Sigmoid colon (tissue), 7 donors: ENCODE data around the gene LPAR3. TPM values are rescaled to one million over a fixed set of nuclear protein-coding genes. Genes with fewer than 3 reads are reported as not detected.

Experiments
- DNase-seq: peaks from one replicate; pipeline ENCODE4 v3.0.0-alpha.2; 2019
- H3K27ac ChIP-seq, 4 donors: fragments of 200-600 bp; sonication (generic); one replicate each; pipeline ENCODE4 v1.5.1; 2016 to 2019; ENCODE audit warnings: mild to moderate bottlenecking in 1 of 4
- H3K27me3 ChIP-seq, 3 donors: fragments of 200-600 bp; sonication (generic); one replicate each; pipeline ENCODE4 v1.5.1; 2019; ENCODE audit warnings: mild to moderate bottlenecking in 1 of 3
- H3K36me3 ChIP-seq, 4 donors: fragments of 200-600 bp; sonication (generic); one replicate each; pipeline ENCODE4 v1.5.1; 2016 to 2019
- H3K4me1 ChIP-seq, 4 donors: fragments of 200-600 bp; sonication (generic); one replicate each; pipeline ENCODE4 v1.5.1; 2017 to 2019
- H3K4me3 ChIP-seq, 4 donors: fragments of 200-600 bp; sonication (generic); one replicate each; pipeline ENCODE4 v1.5.1; 2017 to 2019; ENCODE audit warnings: mild to moderate bottlenecking in 2 of 4, moderate library complexity in 1 of 4
- H3K9me3 ChIP-seq, 4 donors: fragments of 200-600 bp in 3 of 4; sonication (generic) in 3 of 4; one replicate each; pipeline versions ENCODE4 v1.5.1 to v1.6.1; 2013 to 2019
- EP300 ChIP-seq, 4 donors: sonication (generic); formaldehyde crosslinking; IDR thresholded peaks; one replicate each; pipeline ENCODE4 v1.6.1; 2017; ENCODE audit warnings: antibody characterized with exemption in 4 of 4
- POLR2A ChIP-seq, 2 donors: fragments of 450-650 bp; IDR thresholded peaks; one replicate each; pipeline ENCODE4 v1.6.1; 2016; ENCODE audit warnings: antibody characterized with exemption in 2 of 2, mild to moderate bottlenecking in 2 of 2, moderate library complexity in 2 of 2
- POLR2AphosphoS5 ChIP-seq, 4 donors: sonication (generic); formaldehyde crosslinking; IDR thresholded peaks; one replicate each; pipeline ENCODE4 v1.6.1; 2017; ENCODE audit warnings: antibody characterized with exemption in 4 of 4
- WGBS, 2 donors: extraction: QIAGEN DNeasy Blood & Tissue Kit; methylation state at CpG; one replicate each; pipeline ENCODE4 v1.1.7; 2013; 5-methylcytosine and 5-hydroxymethylcytosine counted together
- intact Hi-C: fragments of 100-400 bp; cut with DNase I; formaldehyde crosslinking; loops from one replicate; pipeline ENCODE4 v1.15.1; 2023
- polyA plus RNA-seq, 3 donors: library from polyadenylated mRNA; stranded (reverse); fragments of 200-250 nt; gene quantifications; one replicate each; pipeline ENCODE4 v1.2.3, GENCODE V29; 2013
- total RNA-seq, 4 donors: library from RNA; depleted of rRNA; stranded (reverse); fragments of >200 nt; gene quantifications; one replicate each; pipeline ENCODE4 v1.1.0, GENCODE V29; 2016
- TF ChIP-seq, protein P1 (sequence below), 4 experiments: fragments of 450-650 bp in 3 of 4; fragments of 200-600 bp in 1 of 4; IDR thresholded peaks; one replicate each; pipeline ENCODE4 v1.5.1; 2016 to 2019; ENCODE audit warnings: antibody characterized with exemption in 4 of 4, mild to moderate bottlenecking in 3 of 4, moderate library complexity in 2 of 4
- donor health status: healthy with polysubstance abuse.
- donor health status: Bipolar disorder and iron deficiency.
- donor health status: healthy.

The LPAR3 gene
- total and polyA plus RNA-seq, 7 donors: 0.23 to 1.4 (median 0.60) TPM; not detected in 4

DNA sequence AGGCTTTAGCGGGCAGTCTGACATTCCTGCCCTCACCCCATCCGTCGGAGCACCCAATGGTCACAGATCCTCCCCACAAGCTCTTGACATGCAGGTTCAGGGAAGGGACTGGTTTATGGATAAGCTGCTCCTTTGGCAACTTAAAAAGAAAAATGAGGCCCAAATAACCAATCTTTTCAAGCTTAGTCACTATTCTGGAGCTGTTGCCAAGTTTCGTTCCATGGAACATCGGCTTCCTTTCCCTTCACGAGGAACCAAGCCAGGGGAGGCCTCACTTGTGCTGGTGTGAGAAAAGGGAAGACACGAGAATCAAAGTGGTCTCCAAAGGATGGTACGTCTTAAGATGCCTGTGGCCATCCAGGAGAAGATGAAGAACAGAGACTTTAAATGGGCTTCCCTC is 46.1 kb upstream of the LPAR3 start:
- intact Hi-C loops: loop anchor here (5.0 to 10.0 kb wide), 2 partner anchors 167 to 274 kb away; no protein-coding TSS in a partner anchor
- no peak overlapping the region for H3K4me3 ChIP-seq
- H3K36me3 ChIP-seq: no peaks in the 10 kb centered on the region
- no peaks in the 10 kb centered on the region for H3K27me3 ChIP-seq
- WGBS, 2 donors: 87 to 90% methylated on average over 8 of the region's 8 CpGs
- H3K4me1 ChIP-seq: peaks cover 0 to 3% (median 0%) of the 10 kb centered on the region in 4 donors
- DNase-seq: no peak
- no peak for TF ChIP-seq POLR2A (IDR thresholded peaks at IDR 0.05)
- TF ChIP-seq POLR2AphosphoS5 (IDR thresholded peaks at IDR 0.05): no peak
- TF ChIP-seq EP300 (IDR thresholded peaks at IDR 0.05): no peak
- TF ChIP-seq, protein P1, sequence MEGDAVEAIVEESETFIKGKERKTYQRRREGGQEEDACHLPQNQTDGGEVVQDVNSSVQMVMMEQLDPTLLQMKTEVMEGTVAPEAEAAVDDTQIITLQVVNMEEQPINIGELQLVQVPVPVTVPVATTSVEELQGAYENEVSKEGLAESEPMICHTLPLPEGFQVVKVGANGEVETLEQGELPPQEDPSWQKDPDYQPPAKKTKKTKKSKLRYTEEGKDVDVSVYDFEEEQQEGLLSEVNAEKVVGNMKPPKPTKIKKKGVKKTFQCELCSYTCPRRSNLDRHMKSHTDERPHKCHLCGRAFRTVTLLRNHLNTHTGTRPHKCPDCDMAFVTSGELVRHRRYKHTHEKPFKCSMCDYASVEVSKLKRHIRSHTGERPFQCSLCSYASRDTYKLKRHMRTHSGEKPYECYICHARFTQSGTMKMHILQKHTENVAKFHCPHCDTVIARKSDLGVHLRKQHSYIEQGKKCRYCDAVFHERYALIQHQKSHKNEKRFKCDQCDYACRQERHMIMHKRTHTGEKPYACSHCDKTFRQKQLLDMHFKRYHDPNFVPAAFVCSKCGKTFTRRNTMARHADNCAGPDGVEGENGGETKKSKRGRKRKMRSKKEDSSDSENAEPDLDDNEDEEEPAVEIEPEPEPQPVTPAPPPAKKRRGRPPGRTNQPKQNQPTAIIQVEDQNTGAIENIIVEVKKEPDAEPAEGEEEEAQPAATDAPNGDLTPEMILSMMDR (IDR thresholded peaks at IDR 0.05): no peak
- H3K9me3 ChIP-seq: no peaks in the 10 kb centered on the region
- H3K27ac ChIP-seq: no peak overlapping the region

DNA sequence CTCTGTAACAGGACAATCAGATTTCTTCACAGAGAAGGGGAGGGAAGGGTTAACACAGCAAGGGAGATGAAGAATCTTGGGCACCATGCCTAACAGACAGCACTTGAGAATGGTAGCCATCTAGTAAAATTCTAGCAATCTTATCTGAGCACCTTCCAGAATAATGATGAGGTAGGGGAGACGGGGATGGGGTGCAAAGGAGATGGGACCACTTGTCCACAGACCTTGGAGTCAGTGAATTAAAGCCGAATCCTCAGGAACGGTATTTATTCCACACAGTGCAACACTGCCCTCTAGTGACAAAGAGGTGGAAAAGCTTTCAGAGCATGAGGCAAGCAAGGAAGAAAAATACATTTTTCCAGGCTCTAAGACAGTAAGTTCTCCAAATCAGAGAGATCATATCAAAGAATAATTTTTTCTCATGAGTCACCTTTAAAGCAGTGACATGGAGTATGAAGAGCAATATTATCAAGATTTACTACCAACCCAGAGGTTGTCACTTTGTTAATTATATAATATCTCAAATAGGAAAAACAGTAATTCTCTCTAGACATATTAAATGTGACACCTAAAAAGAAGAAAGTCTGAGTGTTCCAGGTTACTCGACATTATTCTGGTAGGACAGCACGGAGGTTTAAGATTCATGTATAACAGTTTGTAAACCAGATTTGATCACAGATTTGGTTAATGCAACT is 43.3 kb upstream of the LPAR3 start:
- Histone ChIP-seq H3K27me3 (no peaks in the 10 kb centered on the region), H3K36me3 (no peaks in the 10 kb centered on the region), H3K9me3 (no peaks in the 10 kb centered on the region), H3K27ac (no peak overlapping the region), H3K4me1 (peaks cover 0 to 3% (median 0%) of the 10 kb centered on the region in 4 donors), H3K4me3 (no peak overlapping the region)
- 4 to 5% methylated on average over 5 of the region's 5 CpGs for WGBS, 2 donors
- intact Hi-C loops: loop anchor here (5.0 to 10.0 kb wide), 2 partner anchors 164 to 271 kb away; no protein-coding TSS in a partner anchor
- TF ChIP-seq POLR2A (IDR thresholded peaks at IDR 0.05): no peak
- TF ChIP-seq, protein P1 (IDR thresholded peaks at IDR 0.05): peak; percentile 69 to 87 (median 74)
- no peak for DNase-seq

DNA sequence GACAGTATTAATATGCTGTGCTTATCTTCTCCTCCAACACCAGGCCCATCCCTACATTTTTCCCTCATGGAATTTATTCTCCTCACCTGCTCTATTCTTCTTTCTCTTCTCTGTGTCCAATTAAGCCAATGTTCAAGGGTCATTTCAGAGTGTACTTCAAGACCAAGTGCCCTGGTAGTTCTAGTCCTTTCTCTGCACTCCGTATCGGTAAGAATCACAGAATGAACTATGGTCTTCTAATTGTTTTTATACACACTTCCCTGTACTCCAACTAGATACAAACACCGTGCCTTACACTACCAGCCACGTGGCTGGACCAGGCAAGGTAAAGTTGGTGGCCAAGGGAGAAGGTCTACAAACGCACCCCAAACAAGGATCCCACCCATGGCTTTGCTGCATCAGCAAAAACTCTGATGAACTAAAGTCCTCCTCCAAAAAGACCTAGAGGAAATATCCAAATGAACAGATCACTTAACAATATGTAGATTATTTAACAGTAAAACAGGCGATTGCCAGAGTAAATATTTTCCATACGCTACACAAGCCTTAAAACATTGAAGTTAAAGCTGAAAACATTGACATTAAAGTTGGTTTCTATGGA is 40.1 kb upstream of the LPAR3 start:
- no peaks in the 10 kb centered on the region for H3K27me3 ChIP-seq
- H3K27ac ChIP-seq: no peak overlapping the region
- H3K4me3 ChIP-seq: no peak overlapping the region
- no peak for DNase-seq
- peaks cover 0 to 3% (median 0%) of the 10 kb centered on the region in 4 donors for H3K4me1 ChIP-seq
- intact Hi-C loops: loop anchor here (10.0 kb wide), 1 partner anchor 268 kb away; no protein-coding TSS in a partner anchor
- WGBS, 2 donors: 88 to 92% methylated on average over 7 of the region's 7 CpGs
- TF ChIP-seq POLR2A (IDR thresholded peaks at IDR 0.05): no peak
- no peak for TF ChIP-seq EP300 (IDR thresholded peaks at IDR 0.05)
- TF ChIP-seq POLR2AphosphoS5 (IDR thresholded peaks at IDR 0.05): no peak
- TF ChIP-seq, protein P1 (IDR thresholded peaks at IDR 0.05): no peak
- H3K9me3 ChIP-seq: no peaks in the 10 kb centered on the region
- no peaks in the 10 kb centered on the region for H3K36me3 ChIP-seq

DNA sequence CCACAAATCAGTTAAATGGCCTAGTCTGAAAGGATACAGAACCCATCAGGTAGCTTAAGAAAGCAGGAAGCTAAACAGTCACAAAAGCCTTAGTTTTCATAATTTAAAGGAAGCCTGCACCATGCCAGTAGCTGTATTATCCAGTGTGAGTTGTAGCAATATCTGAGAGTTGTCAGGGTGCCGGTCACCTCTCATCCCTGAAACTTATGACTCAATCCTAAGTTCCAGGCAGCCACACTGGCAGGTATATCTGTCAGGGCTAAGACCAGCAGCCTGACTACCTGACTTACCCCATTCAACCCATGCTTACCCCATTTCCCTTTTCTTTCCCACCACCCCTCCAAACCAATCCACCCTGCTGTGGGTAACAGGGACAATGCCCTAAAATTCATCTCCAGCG is 37.8 kb upstream of the LPAR3 start:
- no peaks in the 10 kb centered on the region for H3K27me3 ChIP-seq
- intact Hi-C loops: loop anchor here (10.0 kb wide), 1 partner anchor 266 kb away; no protein-coding TSS in a partner anchor
- H3K4me1 ChIP-seq: no peaks in the 10 kb centered on the region
- 91% methylated on average over 2 of the region's 2 CpGs for WGBS, 2 donors
- no peak overlapping the region for H3K4me3 ChIP-seq
- no peak overlapping the region for H3K27ac ChIP-seq
- no peaks in the 10 kb centered on the region for H3K36me3 ChIP-seq
- no peak for DNase-seq
- H3K9me3 ChIP-seq: no peaks in the 10 kb centered on the region
- TF ChIP-seq POLR2AphosphoS5 (IDR thresholded peaks at IDR 0.05): no peak
- no peak for TF ChIP-seq EP300 (IDR thresholded peaks at IDR 0.05)
- TF ChIP-seq, protein P1 (IDR thresholded peaks at IDR 0.05): no peak
- TF ChIP-seq POLR2A (IDR thresholded peaks at IDR 0.05): no peak
